C4-2B (cell line): Measurements from ENCODE around the gene FREM1.

ENCODE experiments used
- H3K27ac ChIP-seq: fragments of 450-650 bp; 2 replicates; pipeline ENCODE4 v1.5.1; 2017
- CTCF ChIP-seq: fragments of 450-650 bp; conservative IDR thresholded peaks from 2 replicates; pipeline ENCODE4 v1.5.1; 2017; ENCODE audit warnings: mild to moderate bottlenecking
- ZFX ChIP-seq: fragments of 450-650 bp; IDR thresholded peaks from 2 replicates; pipeline ENCODE4 v1.6.1; 2017

Gene FREM1

GRCh38 chr9:14909961-14910805 is at the start of gene FREM1:
Gene FREM1 (minus strand): TSS chr9:14910428. CDS start chr9:14868977, 41,451 bp downstream.
- no peak for TF ChIP-seq CTCF
- TF ChIP-seq ZFX: no peak
- H3K27ac ChIP-seq: no peak within 1 kb of the TSS

GRCh38 chr9:14958989-14959388 is 48.8 kb upstream of the FREM1 start:
- TF ChIP-seq ZFX (no peak), CTCF (no peak)
- H3K27ac ChIP-seq: no peak overlapping the region

- no peak for TF ChIP-seq ZFX
- no peak for TF ChIP-seq CTCF
Observed at GRCh38 chr9:14957109-14957508, 46.9 kb upstream of the FREM1 start.

GRCh38 chr9:14956208-14956607 is 46.0 kb upstream of the FREM1 start:
- H3K27ac ChIP-seq: no peak overlapping the region
- TF ChIP-seq CTCF (no peak), ZFX (no peak)

More at GRCh38 chr9:14957109-14957508, 46.9 kb upstream of the FREM1 start:
- no peak overlapping the region for H3K27ac ChIP-seq

- TF ChIP-seq ZFX (no peak), CTCF (no peak)
- H3K27ac ChIP-seq: no peak overlapping the region
Observed at GRCh38 chr9:14945351-14945750, 35.1 kb upstream of the FREM1 start.

GRCh38 chr9:14941501-14942405 is 31.5 kb upstream of the FREM1 start:
- TF ChIP-seq ZFX: no peak
- no peak for TF ChIP-seq CTCF
- H3K27ac ChIP-seq: no peak overlapping the region

GRCh38 chr9:14939378-14939777 is 29.1 kb upstream of the FREM1 start:
- no peak overlapping the region for H3K27ac ChIP-seq
- TF ChIP-seq CTCF (no peak), ZFX (no peak)
